Lower leg skin (tissue), 3 donors: ENCODE measurements around the gene CCDC33.

Source experiments
- POLR2A ChIP-seq, 2 donors: fragments of 450-650 bp; IDR thresholded peaks; one replicate each; pipeline ENCODE4 v1.6.1; 2016 to 2017; ENCODE audit warnings: antibody characterized with exemption in 2 of 2, mild to moderate bottlenecking in 1 of 2, moderate library complexity in 1 of 2
- TF ChIP-seq, protein P1 (sequence below), 3 donors: fragments of 450-650 bp; IDR thresholded peaks; one replicate each; pipeline ENCODE4 v1.5.1; 2016; ENCODE audit warnings: antibody characterized with exemption in 3 of 3, mild to moderate bottlenecking in 3 of 3, moderate library complexity in 2 of 3

DNA sequence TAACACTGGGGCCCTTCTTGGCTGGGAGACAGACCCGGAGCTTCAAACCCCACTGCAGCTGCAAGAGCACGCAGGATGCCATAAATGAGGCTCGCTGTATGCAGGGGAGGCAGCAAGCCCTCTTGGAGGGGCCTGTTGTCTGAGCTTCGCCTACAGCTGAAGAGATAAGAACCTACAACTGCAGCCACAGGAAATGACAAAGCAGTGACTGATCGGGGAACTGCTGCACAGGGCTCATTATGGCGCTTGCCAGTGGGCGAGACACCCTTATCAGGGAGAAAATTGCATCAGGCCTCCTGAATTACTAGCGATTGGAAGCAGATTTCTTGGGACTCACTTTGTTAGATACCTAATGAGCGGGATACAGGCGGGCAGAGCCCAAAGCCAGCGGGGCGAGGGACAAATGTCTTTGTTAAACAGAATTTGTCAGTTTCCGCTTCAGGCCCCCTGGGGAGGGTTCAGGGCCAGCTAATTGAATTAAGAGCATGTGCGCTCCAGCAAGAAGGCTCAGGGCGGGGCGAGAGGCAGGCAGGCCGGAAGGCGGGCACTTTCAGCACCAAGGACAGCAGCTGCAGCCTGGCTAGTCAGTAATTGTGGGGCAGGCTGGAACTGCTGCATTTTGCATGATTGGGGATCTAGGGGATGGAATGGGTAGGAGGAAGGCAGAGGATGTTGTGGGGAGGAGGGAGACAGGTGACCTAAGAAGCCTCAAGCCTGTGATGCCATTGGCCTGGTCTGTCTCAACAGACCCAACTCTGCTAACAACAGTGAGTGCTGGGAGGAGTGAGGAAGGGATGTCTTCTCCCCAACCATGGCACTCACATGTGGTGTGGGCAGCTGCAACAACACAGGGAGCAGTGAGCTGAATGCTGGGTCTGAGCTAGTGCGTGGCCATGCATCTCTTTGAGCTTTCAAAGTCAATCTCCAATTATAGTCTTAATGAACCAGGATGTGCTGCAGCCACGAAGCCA lies 55.3 kb downstream of the CCDC33 start:
- TF ChIP-seq, protein P1, sequence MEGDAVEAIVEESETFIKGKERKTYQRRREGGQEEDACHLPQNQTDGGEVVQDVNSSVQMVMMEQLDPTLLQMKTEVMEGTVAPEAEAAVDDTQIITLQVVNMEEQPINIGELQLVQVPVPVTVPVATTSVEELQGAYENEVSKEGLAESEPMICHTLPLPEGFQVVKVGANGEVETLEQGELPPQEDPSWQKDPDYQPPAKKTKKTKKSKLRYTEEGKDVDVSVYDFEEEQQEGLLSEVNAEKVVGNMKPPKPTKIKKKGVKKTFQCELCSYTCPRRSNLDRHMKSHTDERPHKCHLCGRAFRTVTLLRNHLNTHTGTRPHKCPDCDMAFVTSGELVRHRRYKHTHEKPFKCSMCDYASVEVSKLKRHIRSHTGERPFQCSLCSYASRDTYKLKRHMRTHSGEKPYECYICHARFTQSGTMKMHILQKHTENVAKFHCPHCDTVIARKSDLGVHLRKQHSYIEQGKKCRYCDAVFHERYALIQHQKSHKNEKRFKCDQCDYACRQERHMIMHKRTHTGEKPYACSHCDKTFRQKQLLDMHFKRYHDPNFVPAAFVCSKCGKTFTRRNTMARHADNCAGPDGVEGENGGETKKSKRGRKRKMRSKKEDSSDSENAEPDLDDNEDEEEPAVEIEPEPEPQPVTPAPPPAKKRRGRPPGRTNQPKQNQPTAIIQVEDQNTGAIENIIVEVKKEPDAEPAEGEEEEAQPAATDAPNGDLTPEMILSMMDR (IDR thresholded peaks at IDR 0.05), result no peak
- no peak for TF ChIP-seq POLR2A (IDR thresholded peaks at IDR 0.05)
